HG03103 (cell line): ENCODE data around the gene SKI.

Experiments
- ATAC-seq: cut with Tn5 transposase; IDR thresholded peaks from one replicate; pipeline ENCODE4 v1.9.1; 2021; ENCODE audit warnings: low read depth; ENCODE audit not compliant: unreplicated experiment

SKI gene

GRCh38 chr1:2208309-2209239, 19.5 kb upstream of the SKI start:
- ATAC-seq = no peak

DNA sequence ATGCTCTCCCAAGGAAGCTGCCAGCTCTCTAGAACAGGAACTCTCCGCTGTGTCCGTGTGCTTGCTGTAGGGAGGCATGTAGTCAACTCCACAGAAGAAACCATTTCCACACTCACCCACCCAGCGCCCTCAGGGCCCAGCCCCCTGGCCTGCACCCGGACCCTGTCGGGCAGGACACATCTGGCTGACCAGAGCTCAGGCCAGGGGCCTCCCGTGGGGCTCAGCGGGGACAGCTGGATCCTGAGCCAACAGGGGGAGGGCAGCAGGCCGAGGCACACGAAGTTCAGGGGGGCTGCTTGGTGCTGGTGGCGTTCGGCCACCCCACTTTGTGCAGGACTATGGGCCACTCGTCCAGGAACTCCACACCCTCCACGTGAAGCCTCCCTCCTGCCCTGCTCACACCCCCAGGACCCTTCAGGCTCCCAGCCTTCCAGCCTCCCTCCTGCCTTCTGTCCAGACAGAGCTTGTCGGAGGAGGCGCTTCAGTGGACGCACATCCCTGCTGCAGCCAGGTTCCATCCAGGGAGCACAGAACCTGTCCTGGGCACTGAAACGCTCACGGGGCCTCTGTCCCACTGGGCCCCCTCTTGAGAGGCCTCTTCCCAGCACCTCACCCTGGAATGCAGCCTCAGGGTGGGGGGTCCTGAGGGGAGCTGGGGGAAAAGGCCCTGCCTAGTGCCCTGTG, 18.6 kb upstream of the SKI start:
- no peak for ATAC-seq

GRCh38 chr1:2210084-2210653, 17.9 kb upstream of the SKI start:
- ATAC-seq = no peak

DNA sequence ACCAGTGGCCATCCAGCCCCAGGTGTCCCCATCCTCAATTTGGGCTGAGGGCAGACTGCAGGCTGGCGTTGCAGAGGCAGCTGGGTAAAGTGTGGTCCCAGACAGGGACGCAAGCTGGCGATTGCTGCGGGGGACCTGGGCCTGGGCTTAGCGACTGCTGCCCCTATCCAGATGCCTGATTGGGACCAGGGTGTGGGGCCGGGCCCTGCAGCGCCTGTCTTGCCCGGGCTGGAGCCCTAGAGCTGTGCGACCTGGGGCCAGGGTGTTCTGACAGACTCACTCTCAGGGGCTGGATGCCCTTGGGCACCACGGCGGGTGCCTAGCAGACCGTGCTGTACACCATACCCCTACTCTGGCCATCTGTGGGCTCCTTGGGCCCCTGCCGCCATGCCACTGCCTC, 17.3 kb upstream of the SKI start:
- no peak for ATAC-seq

GRCh38 chr1:2212274-2212531, 15.9 kb upstream of the SKI start:
- ATAC-seq = no peak

GRCh38 chr1:2212532-2213491, 15.3 kb upstream of the SKI start:
- ATAC-seq = no peak

DNA sequence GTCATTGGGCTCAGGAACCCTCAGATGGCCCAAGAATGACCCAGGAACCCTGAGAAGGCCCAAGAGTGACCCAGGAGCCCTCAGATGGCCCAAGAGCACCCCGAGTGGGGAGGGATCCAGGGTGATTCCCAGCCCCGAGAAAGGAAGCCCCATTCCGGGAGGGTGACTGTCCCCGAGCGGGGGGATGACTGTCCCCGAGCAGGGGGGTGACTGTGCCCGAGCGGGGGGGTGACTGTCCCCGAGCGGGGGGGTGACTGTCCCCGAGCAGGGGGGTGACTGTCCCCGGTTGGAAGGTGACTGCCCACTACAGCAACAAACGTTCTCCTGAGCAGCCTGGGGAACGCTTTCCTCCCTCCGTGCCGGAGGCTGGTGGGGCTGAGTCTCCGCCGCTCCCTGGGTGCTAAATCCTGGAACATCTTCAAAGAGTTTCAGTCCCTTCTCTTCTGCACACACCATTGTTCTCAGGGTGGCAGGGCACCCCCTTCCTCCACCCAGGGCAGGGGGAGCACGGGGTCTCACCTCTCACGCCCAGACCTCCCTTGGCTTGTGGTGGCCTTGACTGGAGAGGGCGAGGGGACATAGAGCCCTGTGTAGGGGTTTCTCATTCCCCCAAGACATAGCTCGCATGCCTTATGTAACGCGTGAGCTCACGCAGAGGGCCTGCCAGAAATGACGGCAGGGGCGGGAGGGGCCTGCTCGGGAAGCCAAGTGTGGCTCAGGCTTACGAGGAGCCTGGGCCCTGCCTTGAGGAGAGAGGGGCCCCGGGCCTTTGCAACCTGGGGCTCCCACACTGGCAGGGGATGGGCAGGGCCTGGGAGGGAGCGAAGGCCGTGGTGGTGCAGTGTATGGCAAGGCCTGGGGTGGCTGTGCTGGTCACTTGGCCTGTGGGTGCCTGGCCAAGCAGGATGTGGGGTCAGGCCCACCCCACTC, 14.3 kb upstream of the SKI start:
- no peak for ATAC-seq

GRCh38 chr1:2214541-2215241, 13.4 kb upstream of the SKI start:
- ATAC-seq = no peak

- no peak for ATAC-seq
Observed at GRCh38 chr1:2215329-2215728, 12.8 kb upstream of the SKI start.

GRCh38 chr1:2215909-2216766, 12.0 kb upstream of the SKI start:
- no peak for ATAC-seq

DNA sequence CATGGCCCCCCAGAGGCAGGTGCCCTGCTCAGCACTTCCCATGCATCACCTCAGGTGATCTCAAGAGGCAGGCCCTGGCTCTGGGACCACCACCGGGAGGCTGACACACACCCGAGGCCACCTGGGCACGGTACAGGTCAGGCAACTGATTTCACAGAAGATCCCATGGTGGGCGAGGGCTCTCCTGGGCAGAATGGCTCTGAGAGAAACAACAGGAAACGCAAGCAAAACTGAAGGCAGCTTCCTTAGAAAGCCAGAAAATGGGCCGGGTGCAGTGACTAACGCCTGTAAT, 11.4 kb upstream of the SKI start:
- ATAC-seq = no peak

DNA sequence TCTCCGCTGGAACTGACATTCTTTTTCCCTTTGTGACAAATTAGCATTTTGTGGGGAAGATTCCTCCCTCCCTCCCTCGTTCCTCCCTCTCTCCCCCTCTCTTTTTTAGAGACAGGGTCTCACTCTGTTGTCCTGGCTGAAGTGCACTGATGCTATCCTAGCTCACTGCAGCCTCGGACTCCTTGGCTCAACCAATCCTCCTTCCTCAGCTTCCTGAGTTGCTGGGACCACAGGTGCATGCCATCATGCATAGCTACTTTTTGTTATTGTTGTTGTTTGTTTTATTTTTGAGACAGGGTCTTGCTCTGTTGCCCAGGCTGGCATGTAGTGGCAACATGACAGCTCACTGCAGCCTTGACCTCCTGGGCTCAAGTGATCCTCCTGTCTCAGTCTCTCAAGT, 6.8 kb upstream of the SKI start:
- no peak for ATAC-seq

DNA sequence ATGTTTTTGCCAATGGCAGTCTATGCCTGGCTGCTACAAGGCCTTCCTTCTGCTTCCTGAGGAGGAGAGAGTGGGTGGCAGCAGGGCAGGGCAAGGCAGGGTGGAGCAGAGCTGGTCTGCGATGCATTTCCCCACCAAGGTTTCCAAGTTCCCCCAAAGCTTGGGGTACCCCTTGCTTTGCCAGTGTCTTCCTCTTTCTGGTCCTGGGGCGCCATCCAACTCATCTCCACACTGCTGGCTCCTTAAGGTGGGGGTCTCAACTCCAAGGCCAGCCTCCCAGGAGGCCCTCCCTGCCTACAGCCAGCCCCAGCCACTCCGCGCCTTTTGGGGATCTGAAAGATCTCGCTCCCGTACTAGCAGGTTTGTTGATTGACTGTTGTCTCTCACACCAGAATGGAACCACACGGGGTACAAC, 3.9 kb upstream of the SKI start:
- no peak for ATAC-seq

DNA sequence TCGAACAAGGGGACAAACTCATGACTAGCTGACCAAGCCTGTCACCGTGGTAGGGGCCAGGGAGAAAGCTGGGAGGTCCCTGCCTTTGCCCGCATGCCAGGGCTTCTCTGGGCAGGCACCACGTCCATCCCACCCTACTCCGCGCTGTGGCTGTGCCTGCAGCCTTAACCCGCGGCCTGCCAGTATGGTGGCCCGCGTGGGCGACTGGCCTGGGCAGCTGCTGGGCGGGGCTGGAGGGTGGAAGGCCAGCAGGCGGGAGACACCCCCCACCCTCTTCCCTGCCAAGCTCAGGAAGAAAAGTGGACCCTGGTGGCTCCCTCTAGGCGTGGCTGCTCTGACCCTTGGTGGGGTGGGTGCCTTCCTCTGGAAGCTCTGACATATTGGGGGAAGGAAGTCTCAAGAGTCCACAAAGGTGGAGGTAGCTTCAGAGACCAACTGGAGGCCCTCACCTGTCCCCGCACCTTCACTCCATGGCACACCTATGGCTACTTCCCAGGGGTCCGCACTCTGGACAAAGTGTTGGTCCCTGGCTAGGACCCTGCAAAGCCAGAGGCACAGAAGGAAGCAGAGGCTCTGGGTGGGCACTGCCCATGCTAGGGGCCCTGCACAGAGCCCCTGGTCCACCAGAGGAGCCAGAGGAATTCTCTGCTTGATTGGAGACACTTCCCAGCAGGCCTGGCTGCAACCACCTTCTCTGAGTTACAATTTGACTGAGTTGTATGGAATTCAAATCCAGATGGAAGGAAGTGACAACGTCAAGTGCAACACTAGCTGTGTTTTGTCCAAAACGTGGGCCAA, 3.3 kb upstream of the SKI start:
- no peak for ATAC-seq

GRCh38 chr1:2226525-2227345, 1.4 kb upstream of the SKI start:
- ATAC-seq = no peak

DNA sequence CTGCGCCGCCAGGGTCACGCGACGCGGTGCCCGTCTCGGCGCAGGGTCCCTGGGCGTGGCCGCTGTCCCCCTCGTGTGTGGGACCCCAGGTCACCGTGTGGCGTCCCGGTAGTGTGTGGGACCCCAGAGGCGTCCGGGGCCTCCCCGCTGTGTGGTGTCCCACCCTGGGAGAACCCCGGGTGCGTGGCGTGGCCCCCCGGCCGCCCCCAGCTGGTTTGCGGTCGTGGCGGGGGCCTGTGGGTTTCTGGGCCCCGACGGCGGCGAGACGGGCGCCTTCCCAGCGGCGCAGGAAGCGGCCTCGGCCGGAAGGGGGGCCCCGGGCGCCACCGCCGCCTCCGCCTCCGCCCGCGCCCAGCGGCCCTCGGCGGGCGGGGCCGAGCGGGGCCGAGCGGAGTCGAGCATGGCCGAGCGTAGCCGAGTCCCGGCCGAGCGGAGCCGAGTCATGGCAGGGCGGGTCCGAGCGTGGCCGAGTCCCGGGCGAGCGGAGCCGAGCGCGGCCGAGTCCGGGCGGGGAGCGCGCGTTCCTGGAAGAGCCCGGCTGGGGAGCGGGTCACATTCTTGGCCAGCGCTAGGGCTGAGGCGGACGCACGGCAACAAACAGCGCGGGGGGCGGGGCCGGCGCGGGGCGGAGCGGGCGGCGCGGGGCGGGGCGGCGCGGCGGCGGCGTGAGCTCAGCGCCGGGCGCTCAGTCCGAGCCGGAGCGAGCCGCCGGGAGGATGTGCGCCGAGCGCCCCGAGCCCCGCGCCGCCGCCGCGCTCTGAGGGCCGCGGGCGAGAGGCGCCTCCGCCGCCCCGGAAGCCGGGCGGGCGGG, 568 bp upstream of the SKI start:
- ATAC-seq = peak; percentile 87
